Fibroblast of skin of right biceps (primary cell): Measurements from ENCODE around the gene SERP2.
"Not testable (repeated sequence)": the region's sequence is repeated elsewhere in the genome, so short reads cannot be mapped to it uniquely, and the experiment has no call there.

Source experiments
- DNase-seq: peaks from one replicate; pipeline ENCODE4 v3.0.0-alpha.2; 2013

The SERP2 gene

GRCh38 chr13:44373601-44374347 is at the start of gene SERP2:
Gene SERP2 (plus strand): TSS chr13:44373824. CDS start chr13:44374026, 202 bp downstream.
- DNase-seq = no peak

GRCh38 chr13:44326961-44327360 is 46.7 kb upstream of the SERP2 start:
- DNase-seq = no peak

- DNase-seq = not testable (repeated sequence)
These were observed 44.6 kb upstream of the SERP2 start for GRCh38 chr13:44329041-44329440.

GRCh38 chr13:44329909-44330545 is 43.6 kb upstream of the SERP2 start:
- DNase-seq = no peak

- peak; percentile 51 for DNase-seq
These were observed 42.2 kb upstream of the SERP2 start for GRCh38 chr13:44331446-44331845.

- peak; percentile 96 for DNase-seq
These were observed 41.4 kb upstream of the SERP2 start for GRCh38 chr13:44331912-44332851.

GRCh38 chr13:44333950-44334655 is 39.5 kb upstream of the SERP2 start:
- DNase-seq = no peak

GRCh38 chr13:44334751-44335150 is 38.9 kb upstream of the SERP2 start:
- DNase-seq = no peak

GRCh38 chr13:44336934-44337333 is 36.7 kb upstream of the SERP2 start:
- DNase-seq = no peak

GRCh38 chr13:44337581-44337980 is 36.0 kb upstream of the SERP2 start:
- no peak for DNase-seq

- no peak for DNase-seq
These were observed 33.1 kb upstream of the SERP2 start for GRCh38 chr13:44340508-44340907.

GRCh38 chr13:44342741-44343140 is 30.9 kb upstream of the SERP2 start:
- no peak for DNase-seq

- no peak for DNase-seq
These were observed 27.1 kb upstream of the SERP2 start for GRCh38 chr13:44346534-44346933.

GRCh38 chr13:44347301-44347700 is 26.3 kb upstream of the SERP2 start:
- no peak for DNase-seq

GRCh38 chr13:44347949-44348348 is 25.7 kb upstream of the SERP2 start:
- peak; percentile 39 for DNase-seq

- no peak for DNase-seq
These were observed 22.7 kb upstream of the SERP2 start for GRCh38 chr13:44350775-44351504.

- no peak for DNase-seq
These were observed 22.1 kb upstream of the SERP2 start for GRCh38 chr13:44351505-44351854.

- no peak for DNase-seq
These were observed 21.4 kb upstream of the SERP2 start for GRCh38 chr13:44352202-44352601.

GRCh38 chr13:44352671-44353070 is 21.0 kb upstream of the SERP2 start:
- DNase-seq = no peak

GRCh38 chr13:44354331-44354730 is 19.3 kb upstream of the SERP2 start:
- no peak for DNase-seq

GRCh38 chr13:44354884-44355283 is 18.7 kb upstream of the SERP2 start:
- DNase-seq = no peak

- DNase-seq = no peak
These were observed 18.0 kb upstream of the SERP2 start for GRCh38 chr13:44355621-44356020.
